NCI-H2171 (cell line): Measurements from ENCODE around the gene MMS22L.
"Not testable (repeated sequence)": the region's sequence is repeated elsewhere in the genome, so short reads cannot be mapped to it uniquely, and the experiment has no call there.

ENCODE experiments used
- DNase-seq: peaks from one replicate; lab custom pipeline; 2025; lab: John Stamatoyannopoulos, UW

Gene MMS22L

DNA sequence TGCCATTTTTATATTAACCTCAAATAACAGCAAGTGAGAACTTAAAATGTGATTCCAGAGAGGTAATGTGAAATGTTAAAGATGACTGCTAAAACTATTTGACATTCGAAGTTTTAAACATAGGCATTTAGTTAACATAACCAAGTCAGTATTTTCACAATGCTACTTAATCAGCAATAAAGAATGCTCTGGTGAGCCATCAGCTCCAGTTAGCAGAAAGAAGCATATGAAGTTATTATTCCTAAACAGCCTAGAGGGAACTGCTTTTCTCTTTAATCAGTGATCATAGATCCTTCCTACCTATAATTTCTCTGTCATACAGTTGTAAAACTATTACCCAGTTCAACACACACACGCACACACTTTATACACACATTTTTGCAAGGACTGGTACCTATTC is 60.1 kb downstream of the MMS22L start:
- DNase-seq, result no peak

DNA sequence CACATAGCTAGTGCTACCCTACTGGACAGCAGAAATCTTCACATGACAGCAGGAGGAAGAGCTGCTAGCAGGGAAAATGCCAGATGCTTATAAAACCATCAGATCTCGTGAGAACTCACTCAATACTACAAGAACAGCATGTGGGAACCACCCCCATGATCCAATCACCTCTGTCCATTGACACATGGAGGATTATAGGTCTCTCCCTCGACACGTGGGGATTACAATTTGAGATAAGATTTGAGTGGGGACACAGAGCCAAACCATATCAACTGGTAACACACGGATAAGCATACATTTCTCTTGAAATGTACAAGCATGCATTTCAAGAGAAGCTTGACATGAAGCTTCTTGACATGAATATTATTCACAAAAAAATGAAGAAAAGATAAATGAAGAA is 64.1 kb downstream of the MMS22L start:
- DNase-seq, result no peak

GRCh38 chr6:97215157-97215769 is 67.8 kb downstream of the MMS22L start:
- DNase-seq, result no peak

DNA sequence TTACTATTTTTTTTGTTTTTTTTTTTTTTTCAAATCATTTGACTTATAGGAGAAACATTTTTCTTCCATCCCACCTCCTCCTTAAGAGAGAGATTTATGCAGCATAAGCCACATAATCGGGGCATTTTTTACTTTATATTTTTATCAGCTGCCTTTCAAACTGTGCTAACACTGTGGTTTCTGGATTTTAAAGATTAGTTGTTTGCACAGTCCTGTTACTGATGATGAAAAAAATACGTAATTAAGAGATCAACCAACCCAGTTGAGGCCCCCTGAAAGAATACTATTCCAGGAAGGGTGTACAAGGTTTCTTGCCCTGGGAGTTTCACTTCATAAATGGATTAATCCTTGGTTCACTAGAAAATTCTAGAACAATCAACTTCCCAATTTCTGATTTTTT is 68.3 kb downstream of the MMS22L start:
- no peak for DNase-seq

DNA sequence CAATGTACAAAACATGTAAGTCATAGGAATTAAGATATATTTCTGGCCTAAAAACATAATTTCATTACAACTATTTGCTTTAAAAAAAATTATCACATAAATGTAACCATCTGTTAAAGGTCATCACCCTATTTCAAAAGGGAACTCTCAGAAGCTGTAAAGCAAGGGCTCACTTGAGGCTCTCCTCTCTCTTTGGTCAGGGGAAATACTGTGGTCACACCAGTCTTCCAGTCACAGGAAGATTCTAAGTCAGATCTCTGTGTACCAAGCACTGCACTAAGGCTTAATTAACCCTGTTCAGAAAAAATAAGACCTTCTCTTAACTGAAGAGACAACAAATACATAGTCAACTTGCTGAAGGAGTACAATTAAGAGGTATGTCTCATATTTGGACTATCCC is 75.6 kb downstream of the MMS22L start:
- no peak for DNase-seq

GRCh38 chr6:97205966-97206365 is 77.0 kb downstream of the MMS22L start:
- no peak for DNase-seq

- DNase-seq, result peak; percentile 17
Observed at GRCh38 chr6:97203343-97203742, 79.7 kb downstream of the MMS22L start.

DNA sequence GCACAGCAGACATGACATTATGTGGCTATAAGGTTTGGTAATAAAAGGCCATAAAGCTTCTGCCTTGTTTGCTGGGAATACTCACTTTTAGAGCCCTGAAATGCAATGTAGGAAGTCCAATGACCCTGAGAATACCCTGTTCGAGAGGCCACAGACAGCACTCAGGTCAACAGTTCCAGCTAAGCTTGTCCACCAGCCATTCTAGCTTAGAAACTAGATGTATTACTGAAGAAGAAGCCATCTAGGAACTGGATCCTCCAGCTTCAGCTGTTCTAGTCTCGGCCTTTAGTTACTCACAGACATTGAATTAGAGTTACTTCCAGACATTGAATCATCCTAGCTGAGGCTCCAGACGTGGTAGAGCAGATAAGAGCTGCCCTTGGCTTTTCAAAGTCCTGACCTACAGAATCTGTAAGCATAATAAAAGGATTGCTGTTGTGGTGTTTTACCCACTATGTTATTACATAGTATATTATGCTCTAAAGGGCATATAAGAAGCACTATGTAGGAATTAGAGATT is 84.9 kb downstream of the MMS22L start:
- no peak for DNase-seq

DNA sequence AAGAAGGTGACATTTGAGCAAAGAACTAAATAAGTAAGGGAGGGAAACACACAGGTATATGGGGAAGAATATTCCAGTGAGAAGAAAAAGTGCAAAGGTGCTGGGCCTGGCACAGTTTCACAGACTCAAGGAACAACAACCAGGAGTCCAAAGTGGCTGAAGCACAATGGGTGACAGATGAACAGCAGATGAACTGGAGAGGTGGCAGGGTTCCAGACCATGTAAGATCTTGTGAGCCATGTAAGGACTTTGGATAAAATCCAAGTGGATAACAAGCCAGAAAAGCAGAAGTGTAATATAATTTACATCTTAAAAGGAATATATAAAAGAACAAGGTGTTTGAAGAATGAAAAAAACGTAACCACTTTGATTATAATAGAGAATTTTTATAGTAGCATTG is 87.9 kb downstream of the MMS22L start:
- DNase-seq, result peak; percentile 41

GRCh38 chr6:97189767-97190166 is 93.2 kb downstream of the MMS22L start:
- DNase-seq, result no peak

DNA sequence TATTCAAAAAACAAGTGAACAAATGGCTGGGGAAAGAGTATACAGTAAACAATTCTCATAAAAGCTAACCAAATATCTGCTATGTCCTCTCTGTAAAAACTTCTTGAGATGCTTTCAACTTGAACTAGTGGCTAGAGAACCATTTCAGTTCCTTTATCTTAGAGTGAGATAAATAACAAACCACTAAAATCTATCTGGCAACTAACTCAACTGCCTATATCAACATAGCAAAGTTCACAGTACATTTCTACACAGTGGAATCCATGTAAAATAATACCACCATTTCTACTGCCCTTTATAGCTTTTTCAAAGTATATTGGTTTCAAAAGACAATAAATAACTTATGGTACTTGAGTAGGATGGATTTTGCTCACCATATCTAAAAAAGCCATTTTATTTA is 95.1 kb downstream of the MMS22L start:
- DNase-seq, result no peak

GRCh38 chr6:97186416-97186999 is 96.5 kb downstream of the MMS22L start:
- DNase-seq, result peak; percentile 42

- DNase-seq, result no peak
Observed at GRCh38 chr6:97177905-97178304, 105.1 kb downstream of the MMS22L start.

DNA sequence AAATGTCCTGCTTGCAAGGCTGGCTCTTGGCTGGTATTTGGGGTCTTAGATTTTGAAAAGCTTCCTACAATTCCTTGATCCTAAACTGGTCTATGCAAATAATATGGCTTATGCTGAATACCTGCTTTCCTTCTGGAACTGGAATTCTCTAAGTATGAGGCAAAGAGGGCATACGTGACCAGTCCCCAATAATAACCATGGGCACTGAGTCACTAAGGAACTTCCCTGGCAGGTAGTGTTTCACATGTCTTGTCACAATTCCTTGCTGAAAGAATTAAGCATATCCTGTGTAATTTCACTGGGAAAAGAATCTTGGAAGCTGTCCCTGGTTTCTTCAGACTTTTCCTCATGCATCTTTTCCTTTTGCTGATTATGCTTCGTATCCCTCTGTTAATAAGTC is 106.5 kb downstream of the MMS22L start:
- DNase-seq, result no peak

GRCh38 chr6:97175806-97176205 is 107.2 kb downstream of the MMS22L start:
- no peak for DNase-seq

DNA sequence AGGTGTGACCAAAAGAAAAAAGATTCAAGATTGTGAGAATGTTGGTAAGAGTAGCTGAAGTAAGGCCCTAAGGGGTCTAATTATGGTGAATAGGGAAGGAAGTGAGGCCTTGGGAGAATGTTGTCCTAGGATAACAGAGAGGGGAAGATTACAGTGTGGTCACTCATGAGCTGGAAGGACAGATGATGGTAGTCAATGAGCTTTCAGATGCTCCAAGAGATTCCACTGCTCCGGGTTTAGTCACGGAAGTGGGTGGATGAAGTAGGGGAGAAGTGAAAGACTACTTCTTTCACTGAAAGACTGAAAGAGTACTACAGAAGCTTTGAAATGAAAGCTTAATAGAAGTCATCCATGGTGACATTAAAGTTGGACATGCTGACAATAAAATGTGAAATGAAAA is 108.5 kb downstream of the MMS22L start:
- DNase-seq, result no peak

- DNase-seq, result no peak
Observed at GRCh38 chr6:97160280-97160679, 122.7 kb downstream of the MMS22L start.

- not testable (repeated sequence) for DNase-seq
Observed at GRCh38 chr6:97155447-97155846, 127.6 kb downstream of the MMS22L start.

- DNase-seq, result no peak
Observed at GRCh38 chr6:97154015-97154414, 129.0 kb downstream of the MMS22L start.

DNA sequence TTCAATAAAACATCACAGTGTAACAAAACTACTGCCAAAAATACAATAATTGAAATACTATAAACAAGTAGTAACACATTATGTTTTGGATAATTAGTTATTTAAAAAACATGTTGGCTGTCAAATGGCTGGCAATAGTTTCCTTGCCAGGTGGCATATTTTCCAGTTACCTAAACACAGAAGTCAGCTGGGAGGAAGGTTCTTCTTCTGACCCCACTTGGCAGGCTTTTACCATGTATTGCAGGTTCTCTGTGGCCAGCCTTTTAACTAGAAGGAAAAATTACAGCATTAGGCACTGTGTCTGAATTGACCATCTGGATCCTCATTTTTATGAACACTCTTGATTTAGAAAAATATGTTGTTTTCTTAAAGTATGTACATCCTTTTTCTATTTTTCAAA is 131.4 kb downstream of the MMS22L start:
- no peak for DNase-seq

DNA sequence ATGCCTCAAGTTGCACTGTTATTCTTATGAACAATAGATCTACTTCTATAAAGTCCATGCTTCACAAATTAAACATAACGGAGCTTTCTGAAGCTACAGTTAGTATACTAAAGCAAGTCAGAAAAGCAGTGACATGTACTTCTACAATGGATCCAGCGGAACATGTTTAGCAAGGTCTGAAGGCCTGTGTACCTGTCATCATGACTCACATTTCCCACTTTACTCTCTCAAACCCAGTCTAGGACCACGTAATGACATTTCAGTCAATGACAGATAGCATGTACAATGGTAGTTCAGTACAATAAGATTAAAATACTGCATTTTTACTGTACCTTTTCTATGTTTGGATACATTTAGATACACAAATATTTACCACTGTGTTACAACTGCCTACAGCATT is 132.1 kb downstream of the MMS22L start:
- no peak for DNase-seq

- DNase-seq, result no peak
Observed at GRCh38 chr6:97147421-97147820, 135.6 kb downstream of the MMS22L start.

- no peak for DNase-seq
Observed at GRCh38 chr6:97145691-97146090, 137.3 kb downstream of the MMS22L start.

- no peak for DNase-seq
Observed at GRCh38 chr6:97141756-97142155, 141.3 kb downstream of the MMS22L start.
